Esophagus squamous epithelium (tissue), 5 donors: Measurements from ENCODE around the gene PPP2R3B. TPM values are rescaled to one million over a fixed set of nuclear protein-coding genes. Genes with fewer than 3 reads are reported as not detected.

ENCODE experiments used
- DNase-seq: peaks from one replicate; lab custom pipeline; 2025; lab: John Stamatoyannopoulos, UW
- H3K27ac ChIP-seq, 4 donors: fragments of 200-600 bp; sonication (generic); one replicate each; pipeline ENCODE4 v1.5.1; 2016 to 2019; ENCODE audit warnings: mild to moderate bottlenecking in 1 of 4
- H3K27me3 ChIP-seq, 4 donors: fragments of 200-600 bp; sonication (generic); 1 replicate in 3 of 4; 2 replicates in 1 of 4; pipeline versions ENCODE4 v1.5.1 to v1.6.0; 2017 to 2021; ENCODE audit warnings: antibody characterized with exemption in 1 of 4
- H3K36me3 ChIP-seq, 3 donors: fragments of 200-600 bp; sonication (generic); one replicate each; pipeline ENCODE4 v1.5.1; 2016 to 2019
- H3K4me1 ChIP-seq, 3 donors: fragments of 200-600 bp; sonication (generic); one replicate each; pipeline ENCODE4 v1.5.1; 2017 to 2019
- H3K4me3 ChIP-seq, 4 donors: fragments of 200-600 bp; sonication (generic); 1 replicate in 3 of 4; 2 replicates in 1 of 4; pipeline ENCODE4 v1.5.1; 2016 to 2019; ENCODE audit warnings: mild to moderate bottlenecking in 2 of 4, moderate library complexity in 1 of 4
- H3K9me3 ChIP-seq, 3 donors: fragments of 200-600 bp; sonication (generic); one replicate each; pipeline ENCODE4 v1.5.1; 2016 to 2019
- CTCF ChIP-seq, 6 experiments: fragments of 450-650 bp in 4 of 6; fragments of 200-600 bp in 2 of 6; sonication (generic) in 2 of 6; IDR thresholded peaks; one replicate each; pipeline ENCODE4 v1.5.1; 2016 to 2019; ENCODE audit warnings: antibody characterized with exemption in 6 of 6, mild to moderate bottlenecking in 4 of 6, moderate library complexity in 4 of 6
- POLR2A ChIP-seq, 4 donors: fragments of 450-650 bp; IDR thresholded peaks; one replicate each; pipeline ENCODE4 v1.6.1; 2017; ENCODE audit warnings: antibody characterized with exemption in 4 of 4, mild to moderate bottlenecking in 4 of 4, moderate library complexity in 3 of 4
- WGBS, 2 donors: methylation state at CpG; one replicate each; pipeline ENCODE4 v1.1.5; 2018; 5-methylcytosine and 5-hydroxymethylcytosine counted together
- intact Hi-C: fragments of 100-400 bp; cut with DNase I; formaldehyde crosslinking; loops from one replicate; pipeline ENCODE4 v1.15.0; 2022
- total RNA-seq, 4 donors: library from RNA; depleted of rRNA; stranded (reverse); fragments of >200 nt; gene quantifications; one replicate each; pipeline ENCODE4 v1.1.0, GENCODE V29; 2016
- donor health status: DM: yes; HTN: yes; CAD: no.

Gene PPP2R3B
- total RNA-seq, 4 donors from 2014 or later, result 7.9 to 26.1 (median 24.1) TPM

- H3K9me3 ChIP-seq, result no peaks in the 10 kb centered on the region
- H3K36me3 ChIP-seq, result peaks cover 7 to 34% (median 10%) of the 10 kb centered on the region in 3 donors
- WGBS, 2 donors, result 0% methylated on average over 15 to 22 of the region's 61 CpGs
- H3K4me1 ChIP-seq, result peaks cover 14 to 44% (median 20%) of the 10 kb centered on the region in 3 donors
- TF ChIP-seq POLR2A (IDR thresholded peaks at IDR 0.05) (peak in 2 of 4 donors; percentile 69 to 78), CTCF (IDR thresholded peaks at IDR 0.05) (no peak)
- peak overlapping the region; percentile 60 to 98 (median 88) for H3K4me3 ChIP-seq
- H3K27me3 ChIP-seq, result no peaks in the 10 kb centered on the region
- DNase-seq, result no peak
- H3K27ac ChIP-seq, result peak overlapping the region; percentile 96 to 100 (median 99)
- intact Hi-C loops, result no loop called here
These were observed 68.5 kb downstream of the PPP2R3B start for GRCh38 chrX:318068-318738.

GRCh38 chrX:317424-318067, 69.2 kb downstream of the PPP2R3B start:
- H3K4me3 ChIP-seq, result peak overlapping the region; percentile 60 to 98 (median 88)
- DNase-seq, result no peak
- 71% methylated on average over 9 of the region's 28 CpGs; no CpG with 5 or more reads in 1 of the 2 donors for WGBS, 2 donors
- peak overlapping the region; percentile 96 to 100 (median 99) for H3K27ac ChIP-seq
- H3K27me3 ChIP-seq, result no peaks in the 10 kb centered on the region
- H3K4me1 ChIP-seq, result peaks cover 14 to 37% (median 16%) of the 10 kb centered on the region in 3 donors
- H3K9me3 ChIP-seq, result no peaks in the 10 kb centered on the region
- intact Hi-C loops, result no loop called here
- peaks cover 7 to 41% (median 14%) of the 10 kb centered on the region in 3 donors for H3K36me3 ChIP-seq
- TF ChIP-seq CTCF (IDR thresholded peaks at IDR 0.05) (no peak), POLR2A (IDR thresholded peaks at IDR 0.05) (no peak)

GRCh38 chrX:316351-317325, 70.1 kb downstream of the PPP2R3B start:
- Histone ChIP-seq H3K9me3 (no peaks in the 10 kb centered on the region), H3K36me3 (peaks cover 7 to 50% (median 16%) of the 10 kb centered on the region in 3 donors), H3K27ac (peak overlapping the region in 3 of 4 donors; percentile 96 to 100 (median 99)), H3K4me3 (no peak overlapping the region), H3K4me1 (peaks cover 14 to 35% (median 16%) of the 10 kb centered on the region in 3 donors), H3K27me3 (no peaks in the 10 kb centered on the region)
- TF ChIP-seq CTCF (IDR thresholded peaks at IDR 0.05) (no peak), POLR2A (IDR thresholded peaks at IDR 0.05) (no peak)
- intact Hi-C loops, result no loop called here
- no peak for DNase-seq
- 83 to 94% methylated on average over 13 of the region's 50 CpGs for WGBS, 2 donors

- Histone ChIP-seq H3K9me3 (no peaks in the 10 kb centered on the region), H3K27ac (no peak overlapping the region), H3K4me3 (no peak overlapping the region), H3K27me3 (no peaks in the 10 kb centered on the region), H3K4me1 (peaks cover 5 to 24% (median 6%) of the 10 kb centered on the region in 3 donors), H3K36me3 (peaks cover 15 to 65% (median 28%) of the 10 kb centered on the region in 3 donors)
- intact Hi-C loops, result no loop called here
- WGBS, 2 donors, result 84 to 91% methylated on average over 18 to 19 of the region's 51 CpGs
- no peak for DNase-seq
- TF ChIP-seq CTCF (IDR thresholded peaks at IDR 0.05) (no peak), POLR2A (IDR thresholded peaks at IDR 0.05) (no peak)
These were observed 71.7 kb downstream of the PPP2R3B start for GRCh38 chrX:314781-315595.
